GM12891 (cell line): ENCODE measurements around the gene SERPINB1.
"Not testable (repeated sequence)": the region's sequence is repeated elsewhere in the genome, so short reads cannot be mapped to it uniquely, and the experiment has no call there.

Source experiments
- PAX5 ChIP-seq: IDR thresholded peaks from 2 replicates; pipeline ENCODE4 v1.6.1; 2011; ENCODE audit warnings: low read length, moderate library complexity, mild to moderate bottlenecking; ENCODE audit not compliant: insufficient read depth, severe bottlenecking
- POLR2A ChIP-seq: IDR thresholded peaks from 2 replicates; pipeline ENCODE4 v1.6.1; 2011; ENCODE audit warnings: low read depth, low read length, control low read depth
- POLR2AphosphoS5 ChIP-seq: IDR thresholded peaks from 2 replicates; pipeline ENCODE4 v1.6.1; 2011; ENCODE audit warnings: low read depth, low read length, control low read depth
- POU2F2 ChIP-seq: IDR thresholded peaks from 2 replicates; pipeline ENCODE4 v1.6.1; 2011; ENCODE audit warnings: low read depth, mild to moderate bottlenecking, control low read depth, low read length, moderate library complexity
- SPI1 ChIP-seq: IDR thresholded peaks from 2 replicates; pipeline ENCODE4 v1.6.1; 2011; ENCODE audit warnings: low read depth, low read length, control low read depth
- TAF1 ChIP-seq: IDR thresholded peaks from 2 replicates; pipeline ENCODE4 v1.6.1; 2011; ENCODE audit warnings: low read depth, low read length, control low read depth

- TF ChIP-seq POLR2A, POLR2AphosphoS5, PAX5, SPI1, TAF1, POU2F2: not testable (repeated sequence)
Measured at GRCh38 chr6:2880156-2880555, 38.5 kb upstream of the SERPINB1 start.
